Measurements from ENCODE around the gene CCDC146.
"Not testable (repeated sequence)": the region's sequence is repeated elsewhere in the genome, so short reads cannot be mapped to it uniquely, and the experiment has no call there.

The CCDC146 gene

DNA sequence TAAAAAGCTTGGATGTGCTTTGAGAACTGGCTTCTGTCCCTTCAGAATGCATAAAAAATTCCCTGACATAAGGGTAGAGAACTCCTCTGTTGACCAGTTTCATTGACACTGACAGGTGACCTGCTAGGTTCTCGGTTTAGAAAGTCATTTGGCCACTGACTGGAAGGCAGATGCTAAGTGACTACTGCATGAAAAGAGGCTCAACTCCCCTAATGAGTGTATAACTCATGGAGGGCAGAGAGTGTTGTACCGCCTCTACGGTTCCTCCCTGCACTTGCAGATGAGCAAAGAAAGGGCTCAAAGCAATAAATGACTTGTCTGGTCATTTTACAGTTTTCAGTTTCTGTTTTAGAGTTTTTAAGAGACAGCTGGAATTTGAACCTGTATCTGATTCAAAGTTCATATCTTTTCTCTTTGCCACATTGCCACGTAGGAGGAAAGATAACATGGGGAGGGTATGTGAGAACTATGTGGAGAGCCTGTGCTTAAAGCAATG is 80.1 kb downstream of the CCDC146 start:
- DNase-seq (ENCODE audit: low spot score), result no peak

DNA sequence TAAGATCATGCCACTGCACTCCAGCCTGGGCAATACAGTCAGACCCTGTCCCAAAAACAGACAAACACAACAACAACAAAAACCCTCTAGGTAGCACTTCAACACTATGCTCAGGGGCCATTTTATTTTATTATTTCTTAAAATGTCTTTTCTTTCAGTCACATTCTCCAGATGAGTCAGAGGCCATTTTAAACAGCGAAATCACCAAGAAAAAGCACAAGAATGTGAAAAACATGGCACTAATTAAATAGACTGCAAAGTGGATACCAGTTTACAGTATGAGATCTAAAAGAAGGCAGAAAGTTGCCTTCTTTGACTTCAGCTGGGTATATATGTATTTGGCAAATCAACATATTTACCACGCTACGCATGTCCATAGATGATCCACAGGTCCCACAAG is 83.3 kb downstream of the CCDC146 start:
- DNase-seq (ENCODE audit: low spot score), result no peak

DNA sequence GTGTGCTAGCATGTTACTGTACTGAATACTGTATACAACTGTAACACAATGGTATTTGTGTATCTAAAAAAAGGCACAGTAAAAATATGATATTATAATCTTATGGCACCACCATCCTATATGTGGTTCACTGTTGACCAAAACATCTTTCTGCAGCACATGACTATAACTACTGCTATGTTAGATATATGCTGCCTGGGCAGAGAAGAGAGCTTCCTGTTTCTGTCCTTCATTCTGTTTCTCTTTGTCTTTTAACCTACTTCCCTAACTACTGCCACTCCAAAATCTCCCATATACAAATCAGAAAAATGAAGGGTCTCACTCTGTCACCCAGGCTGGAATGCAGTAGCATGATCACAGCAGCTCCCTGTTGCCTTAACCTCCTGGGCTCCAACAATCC is 86.0 kb downstream of the CCDC146 start:
- DNase-seq (ENCODE audit: low spot score), result no peak

DNA sequence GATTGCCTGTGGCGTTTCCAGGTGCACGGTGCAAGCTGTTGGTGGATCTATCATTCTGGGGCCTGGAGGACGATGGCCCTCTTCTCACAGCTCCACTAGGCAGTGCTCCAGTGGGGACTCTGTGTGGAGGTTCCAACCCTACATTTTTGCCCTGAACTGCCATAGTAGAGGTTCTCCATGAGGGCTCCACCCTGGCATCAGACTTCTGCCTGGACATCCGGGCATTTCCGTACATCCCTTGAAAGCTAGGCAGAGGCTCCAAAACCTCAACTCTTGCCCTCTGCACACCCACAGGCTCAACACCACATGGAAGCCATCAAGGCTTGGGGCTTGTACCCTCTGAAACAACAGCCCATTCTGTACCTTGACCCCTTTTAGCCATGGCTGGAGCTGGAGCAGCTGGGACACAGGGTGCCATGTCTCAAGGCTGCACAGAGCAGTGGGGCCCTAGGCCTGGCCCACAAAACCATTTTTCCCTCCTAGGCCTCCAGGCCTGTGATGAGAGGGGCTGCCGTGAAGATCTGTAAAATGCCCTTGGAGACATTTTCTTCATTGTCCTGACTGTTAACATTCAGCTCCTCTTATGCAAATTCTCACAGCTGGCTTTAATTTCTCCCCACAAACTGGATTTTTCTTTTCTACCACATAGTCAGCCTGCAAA is 87.2 kb downstream of the CCDC146 start:
- no peak for DNase-seq (ENCODE audit: low spot score)

DNA sequence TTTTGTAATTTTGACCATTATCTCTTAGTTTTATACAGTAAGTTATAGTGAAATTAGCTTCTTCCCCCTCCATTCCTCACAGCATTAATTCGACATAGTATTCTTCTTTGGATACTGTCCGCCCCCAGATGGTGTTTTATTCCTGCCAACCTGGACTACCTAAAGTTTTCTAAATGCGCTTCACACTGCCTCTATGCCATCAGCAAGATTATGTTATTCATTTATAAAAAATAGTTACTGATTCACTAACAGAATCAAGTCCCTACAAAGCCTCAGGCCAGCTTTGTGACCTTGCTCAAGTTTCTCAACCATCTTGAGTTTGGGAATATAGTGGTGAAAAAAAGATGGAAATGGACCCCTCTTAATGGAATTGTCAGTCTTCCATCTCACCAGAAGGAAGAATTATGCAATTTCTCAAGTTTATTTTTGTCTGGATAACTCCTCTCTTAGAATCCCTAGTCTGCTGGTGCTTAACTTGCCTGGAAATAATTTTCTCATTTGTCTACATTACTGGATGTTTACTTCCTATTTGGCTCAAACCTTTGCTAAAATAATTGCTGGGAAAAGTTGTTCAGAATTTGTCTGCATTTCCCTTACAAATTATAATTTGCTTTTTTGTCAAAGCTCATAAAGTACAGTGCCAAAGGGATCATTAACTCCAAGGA is 93.9 kb downstream of the CCDC146 start:
- DNase-seq (ENCODE audit: low spot score), result no peak

DNA sequence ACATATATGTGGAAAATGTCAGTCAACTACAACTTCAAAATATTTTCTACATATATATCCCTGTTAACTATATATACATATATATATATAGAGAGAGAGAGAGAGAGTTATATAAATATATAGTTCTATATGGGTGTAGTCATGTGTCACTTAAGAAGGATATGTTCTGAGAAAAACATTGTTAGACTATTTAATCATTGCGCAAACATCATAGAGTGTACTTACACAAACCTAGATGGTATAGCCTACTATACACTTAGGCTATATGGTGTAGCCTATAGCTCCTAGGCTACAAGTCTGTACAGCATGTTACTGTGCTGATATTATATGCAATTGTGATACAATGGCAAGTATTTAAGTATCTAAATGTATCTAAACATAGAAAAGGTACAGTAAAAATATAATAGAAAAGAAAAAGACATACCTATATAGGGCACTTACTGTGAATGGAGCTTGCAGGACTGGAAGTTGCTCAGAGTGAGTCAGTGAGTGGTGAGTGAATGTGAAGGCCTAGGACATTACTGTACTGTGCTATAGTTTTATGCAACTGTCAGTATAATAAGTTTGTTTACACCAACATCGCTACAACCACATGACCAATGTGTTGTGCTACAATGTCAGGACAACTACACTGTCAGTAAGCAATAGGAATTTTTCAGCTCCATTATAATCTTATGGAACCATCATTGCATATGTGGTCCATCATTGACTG is 95.2 kb downstream of the CCDC146 start:
- no peak for DNase-seq (ENCODE audit: low spot score)

DNA sequence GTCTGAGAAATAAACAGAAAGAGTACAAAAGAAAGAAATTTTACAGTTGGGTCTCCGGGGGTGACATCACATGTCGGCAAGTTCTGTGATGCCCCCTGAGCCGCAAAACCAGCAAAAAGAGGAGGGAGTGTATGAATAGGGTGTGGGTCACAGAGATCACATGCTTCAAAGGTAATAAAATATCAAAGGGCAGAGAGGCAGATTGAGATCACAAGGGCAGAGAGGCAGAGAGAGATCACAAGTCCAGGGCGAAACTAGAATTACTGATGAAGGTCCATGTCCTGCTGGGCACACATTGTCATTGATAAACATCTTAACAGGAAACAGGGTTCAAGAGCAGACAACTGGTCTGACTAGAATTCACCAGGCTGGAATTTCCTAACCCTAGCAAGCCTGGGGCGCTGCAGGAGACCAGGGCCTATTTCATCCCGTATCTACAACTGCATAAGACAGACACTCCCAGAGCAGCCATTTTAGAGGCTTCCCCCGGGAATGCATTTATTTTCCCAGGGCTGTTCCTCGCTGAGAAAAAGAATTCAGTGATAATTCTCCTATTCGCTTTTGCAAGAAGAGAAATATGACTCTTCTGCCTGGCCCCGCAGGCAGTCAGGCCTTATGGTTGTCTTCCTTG is 97.4 kb downstream of the CCDC146 start:
- not testable (repeated sequence) for DNase-seq (ENCODE audit: low spot score)

DNA sequence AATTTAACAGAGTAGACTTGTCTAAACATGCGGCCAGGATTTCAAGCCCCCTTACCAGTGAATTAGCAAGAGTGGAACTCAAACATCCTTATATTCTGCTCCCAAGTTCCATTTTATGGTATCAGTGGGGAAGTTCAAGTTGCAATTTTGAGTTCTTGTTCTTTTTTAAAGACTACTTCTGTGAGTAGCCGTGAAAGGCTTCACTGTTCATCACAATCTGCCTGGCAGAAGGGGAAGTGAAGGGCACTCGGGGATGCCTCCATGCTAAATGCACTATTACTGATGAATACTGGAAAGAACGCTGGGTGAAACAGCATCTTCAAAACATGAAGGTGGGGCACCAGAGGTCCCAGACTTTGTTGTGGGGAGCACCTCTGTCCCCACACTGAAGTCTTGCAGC is 99.7 kb downstream of the CCDC146 start:
- DNase-seq (ENCODE audit: low spot score), result no peak

DNA sequence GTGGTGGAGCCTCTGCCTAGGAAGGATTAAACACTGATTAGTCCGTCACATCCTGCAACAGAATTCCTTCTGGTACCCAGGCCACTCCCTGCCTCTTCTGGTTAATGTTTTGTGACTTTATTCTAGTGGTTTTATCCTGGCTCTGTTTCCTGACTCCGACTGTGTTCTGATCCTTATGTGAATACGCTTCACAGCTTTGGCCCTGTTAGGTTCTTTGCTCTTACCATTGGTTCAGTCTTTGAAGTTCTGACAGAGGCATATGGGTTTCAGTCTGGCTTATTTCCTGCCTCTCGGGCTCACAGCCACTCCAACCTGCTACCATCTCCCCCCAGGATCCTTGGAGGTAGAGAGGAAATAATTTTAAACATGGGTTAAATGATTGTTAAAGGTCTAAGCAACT is 100.4 kb downstream of the CCDC146 start:
- no peak for DNase-seq (ENCODE audit: low spot score)

DNA sequence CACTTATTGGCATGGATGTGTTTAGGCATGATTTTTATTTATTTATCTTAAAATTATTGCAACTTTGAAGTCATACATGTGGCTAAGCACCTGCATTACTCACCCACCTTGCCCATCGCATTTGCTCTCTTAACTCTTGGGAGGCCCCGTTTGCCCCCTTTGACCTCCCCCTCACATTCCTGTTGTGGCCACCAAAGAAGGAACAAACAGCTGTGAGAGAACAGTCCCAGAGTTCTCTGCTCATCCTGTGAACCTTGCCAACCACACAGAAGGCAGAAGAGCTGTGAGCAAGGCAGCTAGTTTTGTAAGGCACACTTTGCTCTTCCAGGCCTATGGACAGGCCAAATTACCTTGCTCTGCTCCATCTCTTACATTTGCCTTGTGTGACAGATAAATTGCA is 100.8 kb downstream of the CCDC146 start:
- no peak for DNase-seq (ENCODE audit: low spot score)

DNA sequence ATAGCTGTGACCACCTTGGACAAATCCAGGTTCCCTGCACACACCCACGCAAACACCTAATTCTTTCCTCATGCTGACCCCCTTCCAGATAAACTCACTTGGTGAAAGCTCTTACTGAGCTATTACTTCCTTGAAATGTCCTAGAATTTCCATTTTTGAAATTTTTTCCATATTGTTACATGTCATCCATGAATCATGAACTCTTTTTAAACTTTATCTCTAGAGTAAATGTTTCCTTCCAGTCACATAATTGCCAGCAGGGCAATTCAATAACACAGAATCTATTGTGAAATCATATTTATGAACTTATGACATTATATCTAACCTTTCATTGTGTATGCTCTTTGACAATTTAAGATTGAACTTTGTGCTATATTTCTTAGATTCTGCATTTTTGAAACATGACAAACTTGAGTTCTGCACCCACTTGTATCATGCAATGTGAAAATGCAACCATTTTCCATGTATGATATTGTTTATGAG is 104.0 kb downstream of the CCDC146 start:
- no peak for DNase-seq (ENCODE audit: low spot score)

DNA sequence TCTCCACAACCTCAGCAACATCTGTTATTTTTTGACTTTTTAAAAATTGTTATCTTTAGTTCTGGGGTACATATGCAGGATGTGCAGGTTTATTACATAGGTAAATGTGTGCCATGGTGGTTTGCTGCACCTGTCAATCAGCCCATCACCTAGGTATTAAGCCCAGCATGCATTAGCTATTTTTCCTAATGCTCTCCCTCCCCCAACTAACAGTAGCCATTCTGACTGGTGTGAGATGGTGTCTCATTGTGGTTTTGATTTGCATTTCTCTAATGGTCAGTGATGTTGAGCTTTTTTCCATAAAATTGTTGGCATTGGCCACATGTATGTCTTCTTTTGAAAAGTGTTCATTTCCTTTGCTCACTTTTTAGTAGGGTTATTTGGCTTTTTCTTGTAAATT is 106.4 kb downstream of the CCDC146 start:
- DNase-seq (ENCODE audit: low spot score), result not testable (repeated sequence)

DNA sequence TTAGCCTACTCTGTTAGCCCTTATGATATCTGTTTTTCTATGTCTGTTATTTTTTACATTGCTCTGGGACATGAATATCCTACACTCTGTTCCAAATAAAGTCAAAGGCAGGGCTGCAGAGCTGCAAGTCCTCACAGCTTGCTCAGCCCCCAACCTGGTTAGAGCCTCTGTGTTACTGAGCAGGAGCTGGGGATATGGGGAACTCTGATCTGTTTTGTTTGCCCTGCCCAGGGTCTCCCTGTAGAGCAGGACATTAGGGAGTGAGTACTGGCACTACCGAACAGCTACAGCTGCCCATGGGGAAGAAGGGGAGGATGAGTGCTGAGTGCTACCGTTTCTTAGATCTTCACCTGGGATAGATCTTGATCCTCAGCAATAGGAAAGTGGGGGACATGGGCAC is 110.1 kb downstream of the CCDC146 start:
- DNase-seq (ENCODE audit: low spot score), result no peak

DNA sequence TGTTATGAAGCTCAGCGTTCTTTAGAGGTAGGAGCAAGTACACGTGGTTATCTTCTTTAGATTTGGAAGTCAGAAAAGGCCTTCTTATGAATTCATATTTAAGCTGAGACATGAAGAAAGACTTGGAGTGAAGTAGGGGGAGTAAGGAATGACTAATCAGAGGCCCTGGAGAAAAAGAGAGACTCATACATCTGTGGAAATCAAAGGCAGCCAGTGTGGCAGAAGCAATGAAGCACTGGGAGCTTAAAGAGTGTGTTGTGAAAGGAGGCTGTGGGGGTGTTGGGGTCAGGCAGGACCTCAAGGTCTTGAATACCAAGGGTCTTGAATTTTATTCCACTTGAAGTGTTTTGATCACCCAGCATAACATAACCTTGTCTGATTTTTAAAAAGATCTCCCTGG is 112.9 kb downstream of the CCDC146 start:
- DNase-seq (ENCODE audit: low spot score), result no peak

DNA sequence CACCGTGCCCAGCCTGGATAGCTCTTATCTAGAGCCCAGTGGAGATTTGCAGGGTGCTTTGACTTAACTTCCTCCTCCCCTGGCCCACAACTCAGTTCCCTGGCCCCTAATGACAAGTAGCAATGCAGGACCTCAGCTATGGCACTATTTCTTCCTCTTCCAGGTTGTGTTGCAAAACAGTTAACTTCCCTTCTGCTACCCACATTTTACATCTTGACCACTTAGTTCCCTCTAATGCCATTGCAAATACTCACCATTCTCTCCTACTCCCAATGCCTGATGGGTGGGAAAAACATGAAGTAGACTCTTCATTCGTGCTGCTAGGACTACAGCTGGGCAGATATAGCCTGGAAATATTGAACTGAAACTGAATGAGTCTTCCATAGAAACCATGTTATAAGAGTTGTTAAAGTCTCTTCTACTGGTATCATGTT is 116.3 kb downstream of the CCDC146 start:
- no peak for DNase-seq (ENCODE audit: low spot score)

DNA sequence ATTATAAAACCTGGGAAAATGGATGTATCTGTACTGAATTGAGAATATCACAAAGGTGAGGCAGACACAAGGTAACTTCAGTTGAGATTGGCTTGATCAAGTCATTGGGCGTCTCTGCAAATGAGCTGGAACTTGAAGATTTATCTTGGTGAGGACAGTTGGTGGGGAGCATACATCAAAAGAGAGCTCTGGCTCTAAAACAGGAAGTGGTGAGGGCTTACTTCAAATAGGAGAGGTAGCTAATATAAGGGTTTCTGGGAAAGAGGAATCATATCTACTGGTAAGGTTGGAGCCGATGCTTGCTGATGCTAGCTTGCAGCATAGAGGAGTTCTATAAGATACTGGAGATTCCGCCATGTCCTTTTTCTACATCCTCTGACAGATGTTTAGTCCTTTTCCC is 117.1 kb downstream of the CCDC146 start:
- no peak for DNase-seq (ENCODE audit: low spot score)

DNA sequence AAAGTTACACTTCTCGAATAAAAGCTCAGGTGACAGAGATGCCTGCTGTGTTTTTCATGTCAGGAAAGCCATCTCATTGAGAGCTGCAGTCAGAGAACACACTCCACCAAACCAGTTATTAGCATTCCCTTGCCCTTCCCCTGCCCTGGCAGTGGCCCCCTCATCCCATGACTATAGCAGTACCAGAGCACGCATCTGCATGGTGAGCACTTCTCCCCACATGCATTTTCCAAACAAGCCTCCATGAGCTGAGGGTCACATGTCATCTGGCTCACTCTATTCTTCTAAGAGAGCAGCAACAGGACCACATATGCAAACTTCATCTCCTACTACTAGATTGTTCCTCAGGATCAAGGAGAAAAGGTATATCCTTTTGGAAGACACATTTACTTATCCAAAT is 119.7 kb downstream of the CCDC146 start:
- DNase-seq (ENCODE audit: low spot score), result no peak

DNA sequence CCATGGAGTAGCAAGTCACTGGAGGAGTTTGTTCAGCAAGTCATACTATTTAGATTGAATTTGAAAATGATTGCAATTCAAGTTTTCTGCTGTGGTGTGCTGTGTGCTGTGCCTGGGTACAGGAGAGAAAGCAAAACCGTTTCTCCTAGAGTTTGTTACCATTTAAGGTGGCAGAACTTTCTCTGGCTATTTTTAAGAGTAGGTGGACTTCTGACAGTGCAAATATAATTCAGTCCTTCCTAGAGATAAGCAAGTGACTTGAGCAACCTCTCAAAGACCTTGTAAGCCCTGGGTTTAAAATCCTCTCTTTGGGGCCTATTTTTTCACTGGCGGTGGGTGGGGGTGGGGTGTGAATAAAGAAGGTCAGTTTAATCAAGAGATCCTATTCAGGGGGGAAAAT is 120.1 kb downstream of the CCDC146 start:
- DNase-seq (ENCODE audit: low spot score), result no peak

DNA sequence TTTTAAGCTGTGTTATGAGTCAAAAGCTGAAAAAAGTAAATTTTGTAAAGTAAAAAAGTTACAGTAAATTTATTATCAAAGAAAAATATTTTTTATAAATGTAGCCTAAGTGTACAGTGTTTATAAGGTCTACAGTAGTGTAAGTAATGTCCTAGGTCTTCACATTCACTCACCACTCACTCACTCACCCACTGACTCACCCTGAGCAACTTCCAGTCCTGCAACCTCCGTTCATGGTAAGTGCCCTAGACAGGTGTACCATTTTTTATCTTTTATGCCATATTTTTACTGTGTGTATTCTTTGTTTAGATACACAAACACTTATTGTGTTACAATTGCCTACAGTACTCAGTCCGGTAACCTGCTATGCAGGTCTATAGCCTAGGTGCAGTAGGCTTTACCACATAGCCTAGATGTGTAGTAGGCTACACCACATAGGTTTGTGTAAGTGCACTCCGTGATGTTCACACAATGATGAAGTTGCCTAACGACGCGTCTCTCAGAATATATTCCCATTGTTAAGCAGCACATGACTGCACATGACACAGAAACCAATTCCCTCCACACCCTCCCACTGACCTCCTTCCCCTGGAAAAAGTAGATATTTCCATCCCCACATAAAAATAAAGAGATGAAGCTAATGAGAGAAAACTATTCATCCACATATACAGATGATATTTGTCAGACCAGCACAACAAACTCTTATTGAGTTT is 122.0 kb downstream of the CCDC146 start:
- no peak for DNase-seq (ENCODE audit: low spot score)

DNA sequence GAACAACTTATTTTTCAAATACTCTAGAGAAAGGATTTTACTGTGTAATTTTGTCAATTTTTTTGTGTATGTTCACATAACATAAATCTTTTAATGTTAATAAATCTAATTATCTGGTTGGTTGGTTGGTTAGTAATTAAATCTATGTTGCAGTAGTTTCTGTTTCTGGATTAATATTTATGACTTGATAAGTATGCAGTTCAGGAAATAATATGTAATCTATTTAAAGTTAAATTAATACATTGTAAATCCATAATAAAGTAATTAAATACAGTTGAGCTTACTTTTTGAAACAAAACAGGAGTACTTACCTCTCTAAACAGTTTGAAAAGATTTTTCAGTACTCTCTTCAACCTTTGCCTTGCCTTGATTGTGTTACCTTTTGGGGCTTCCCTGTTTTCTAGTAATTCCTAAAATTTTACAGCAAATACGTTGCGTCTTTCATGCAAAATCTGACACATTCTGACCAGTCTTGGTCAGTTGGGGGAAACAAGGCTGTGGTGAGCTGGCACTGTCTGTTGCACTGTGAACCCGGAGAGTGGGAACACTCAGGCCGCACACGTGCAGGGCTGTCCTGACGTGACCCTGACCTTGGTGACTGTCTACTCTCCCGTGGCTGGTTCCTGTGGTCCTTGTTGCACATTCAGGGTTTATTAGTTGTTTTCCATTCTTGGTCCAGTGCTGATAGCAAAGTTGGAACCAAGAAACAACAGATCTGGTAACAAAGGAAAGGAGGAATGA is 122.8 kb downstream of the CCDC146 start:
- DNase-seq (ENCODE audit: low spot score), result no peak

DNA sequence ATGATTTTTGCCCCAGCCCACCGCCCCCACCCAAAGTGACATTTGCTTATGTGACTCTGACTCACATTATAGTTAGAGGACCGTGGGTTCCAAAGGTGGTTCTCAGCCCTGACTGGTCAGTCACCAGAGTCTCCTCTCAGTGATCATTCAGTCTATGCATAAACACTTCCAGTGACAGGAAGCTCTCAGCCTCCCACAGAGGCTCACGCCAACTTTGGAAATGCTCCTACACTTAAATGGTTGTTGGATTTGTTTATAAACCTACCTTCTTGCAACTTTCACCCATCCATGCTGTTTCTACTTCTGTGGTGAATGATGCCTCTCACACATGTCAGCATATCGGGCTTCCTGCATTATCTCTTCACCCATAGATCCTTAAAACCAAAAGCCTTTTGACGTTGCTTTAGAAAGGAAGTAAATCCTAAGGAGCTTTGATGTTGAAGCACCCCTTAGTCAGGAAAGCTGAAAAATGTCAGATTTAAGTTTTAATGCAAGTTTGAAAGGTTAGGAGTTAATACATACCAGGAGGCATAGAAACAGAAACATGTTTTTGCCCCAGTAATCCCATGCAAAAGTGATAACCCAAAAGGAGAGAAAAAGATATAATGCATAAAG is 123.7 kb downstream of the CCDC146 start:
- no peak for DNase-seq (ENCODE audit: low spot score)
